SHP77 treated with DMSO at 0.1 percent for 48 hours (cell line): Measurements from ENCODE around the gene PDCD11.

Experiments
- DNase-seq: peaks from one replicate; lab custom pipeline; 2025; lab: John Stamatoyannopoulos, UW

PDCD11 gene

GRCh38 chr10:103451091-103451813 lies 54.8 kb downstream of the PDCD11 start:
- no peak for DNase-seq

GRCh38 chr10:103451831-103452505 lies 55.5 kb downstream of the PDCD11 start, which contains the start of gene CALHM2:
Gene CALHM2 (minus strand): TSS chr10:103452370. CDS start chr10:103449941, 2,429 bp downstream.
- no peak for DNase-seq

GRCh38 chr10:103452506-103453230 lies 56.2 kb downstream of the PDCD11 start:
- DNase-seq = no peak

GRCh38 chr10:103454026-103454425 lies 57.6 kb downstream of the PDCD11 start:
- no peak for DNase-seq

- no peak for DNase-seq
Measured at GRCh38 chr10:103455235-103455634, 58.8 kb downstream of the PDCD11 start.

GRCh38 chr10:103456074-103456660 lies 59.7 kb downstream of the PDCD11 start:
- no peak for DNase-seq

- DNase-seq = no peak
Measured at GRCh38 chr10:103457176-103457712, 60.8 kb downstream of the PDCD11 start.

- DNase-seq = no peak
Measured at GRCh38 chr10:103457896-103458583, 61.6 kb downstream of the PDCD11 start.

- peak; percentile 74 for DNase-seq
Measured at GRCh38 chr10:103458720-103459119, 62.3 kb downstream of the PDCD11 start, which contains the start of gene CALHM1. Gene CALHM1 (minus strand): TSS chr10:103458900. CDS start chr10:103458751, 149 bp downstream.

GRCh38 chr10:103459615-103460014 lies 63.2 kb downstream of the PDCD11 start:
- DNase-seq = no peak

- DNase-seq = no peak
Measured at GRCh38 chr10:103463499-103463898, 67.1 kb downstream of the PDCD11 start.

GRCh38 chr10:103465411-103466179 lies 69.2 kb downstream of the PDCD11 start:
- DNase-seq = no peak

- no peak for DNase-seq
Measured at GRCh38 chr10:103466734-103467133, 70.3 kb downstream of the PDCD11 start.

- DNase-seq = no peak
Measured at GRCh38 chr10:103467406-103467805, 71.0 kb downstream of the PDCD11 start.

- no peak for DNase-seq
Measured at GRCh38 chr10:103469201-103469600, 72.8 kb downstream of the PDCD11 start.

- no peak for DNase-seq
Measured at GRCh38 chr10:103470761-103471653, 74.6 kb downstream of the PDCD11 start.

GRCh38 chr10:103472005-103472404 lies 75.6 kb downstream of the PDCD11 start:
- DNase-seq = no peak

GRCh38 chr10:103473261-103473671 lies 76.8 kb downstream of the PDCD11 start:
- no peak for DNase-seq

- DNase-seq = no peak
Measured at GRCh38 chr10:103474077-103474476, 77.7 kb downstream of the PDCD11 start.

GRCh38 chr10:103475437-103475836 lies 79.0 kb downstream of the PDCD11 start:
- no peak for DNase-seq
